EH (cell line): Measurements from ENCODE around the gene TRIB2.
A peak's percentile ranks its signal among the peaks of the same experiment; 100 is the strongest.
"Not testable (repeated sequence)": the region's sequence is repeated elsewhere in the genome, so short reads cannot be mapped to it uniquely, and the experiment has no call there.

Source experiments
- DNase-seq: peaks from one replicate; pipeline ENCODE4 v3.0.0-alpha.2; 2015; ENCODE audit warnings: low read depth

TRIB2 gene

DNA sequence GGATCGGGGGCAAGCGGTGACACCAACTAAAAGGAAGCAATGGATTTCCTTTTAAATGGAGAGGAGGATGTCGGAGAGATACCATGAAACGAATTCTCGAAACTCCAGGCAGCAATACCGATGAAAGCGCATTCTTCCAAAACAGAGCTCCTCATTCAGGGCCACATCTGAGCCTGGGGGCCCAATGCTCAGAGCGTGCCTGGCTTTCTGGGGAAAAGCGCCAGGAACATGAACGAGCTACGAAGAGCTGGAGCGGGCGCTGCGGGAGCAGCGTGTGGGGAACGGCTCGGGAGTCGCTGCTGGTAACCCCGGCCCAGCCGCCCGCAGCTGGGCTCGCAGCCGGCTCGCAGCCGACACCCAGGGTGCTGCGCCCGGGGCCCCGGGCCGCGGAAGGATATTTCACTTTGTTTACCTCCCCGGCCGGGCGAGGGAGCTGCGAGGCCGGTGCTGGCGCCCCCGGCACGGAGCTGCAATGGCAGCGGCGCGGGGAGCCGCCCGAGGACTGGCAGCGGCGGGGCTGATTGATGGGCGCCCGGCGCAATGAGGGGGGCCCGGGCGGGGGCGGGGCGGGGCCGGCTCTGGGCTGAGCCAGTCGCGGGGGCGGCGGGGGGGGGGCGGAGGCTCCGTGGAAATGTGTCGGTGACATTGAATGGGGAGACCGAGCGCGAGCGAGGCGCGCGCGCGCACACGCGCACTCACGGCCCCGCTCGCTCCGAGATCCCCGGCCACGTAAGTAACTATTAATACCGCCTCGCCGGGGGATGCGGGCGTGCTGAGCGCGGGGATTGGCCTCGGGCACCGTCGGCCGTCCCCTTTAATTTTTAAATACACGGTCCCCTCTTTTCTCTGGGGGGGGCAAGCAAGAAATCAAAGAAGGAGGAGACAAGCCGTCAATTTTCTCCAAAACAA lies at the start of gene TRIB2:
TRIB2 (plus strand) TSS at position 655 of the 909 bp plus-strand sequence. CDS start 1,372 bp downstream, outside the sequence.
- peak; percentile 91 for DNase-seq

DNA sequence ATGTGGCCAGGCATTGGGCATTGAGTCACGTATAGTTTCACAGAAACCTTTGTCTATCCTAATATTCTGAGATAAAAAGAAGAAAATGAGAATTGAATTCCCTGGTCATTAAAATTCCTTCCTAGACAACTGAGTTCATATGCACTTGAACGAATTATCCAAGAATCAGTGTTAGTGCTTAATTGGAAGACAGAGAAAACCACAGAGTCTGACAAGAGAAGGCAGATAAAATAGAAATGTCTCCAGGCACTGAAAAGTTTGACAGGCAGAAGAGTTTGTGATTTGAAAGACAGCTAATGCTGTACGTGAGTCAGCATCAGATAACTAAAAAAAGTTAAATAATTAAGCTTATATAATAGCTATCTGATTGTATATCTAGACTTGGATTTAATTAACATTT lies 47.7 kb upstream of the TRIB2 start:
- DNase-seq: peak; percentile 9

DNA sequence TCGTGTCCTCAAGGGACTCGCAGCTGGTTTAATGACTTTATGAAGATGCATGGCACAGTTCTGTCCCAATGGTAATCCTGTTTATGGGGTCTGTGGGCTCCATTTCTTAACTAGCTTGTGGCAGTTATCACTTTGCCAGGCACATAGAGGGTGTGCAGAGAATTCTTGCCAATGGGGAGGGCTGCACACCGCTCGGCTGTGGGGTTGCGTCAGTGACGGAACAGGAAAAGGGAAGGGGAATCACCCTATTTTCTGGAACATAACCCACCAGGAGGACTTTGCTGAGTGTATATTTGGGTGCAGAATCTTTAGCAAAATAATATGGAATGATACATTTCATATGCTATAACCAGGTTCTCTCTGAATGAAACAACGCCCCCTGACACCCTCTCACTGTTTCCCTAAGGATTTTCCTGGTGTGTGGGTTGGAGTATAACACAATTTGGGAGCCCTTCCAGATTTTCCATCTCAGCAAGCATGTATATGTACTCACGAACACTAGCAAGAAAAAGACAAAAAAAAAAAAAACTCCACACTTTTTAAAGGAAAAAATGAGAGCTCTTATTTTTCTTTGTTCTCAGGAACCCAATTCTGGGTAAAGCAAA lies 43.9 kb upstream of the TRIB2 start:
- no peak for DNase-seq

DNA sequence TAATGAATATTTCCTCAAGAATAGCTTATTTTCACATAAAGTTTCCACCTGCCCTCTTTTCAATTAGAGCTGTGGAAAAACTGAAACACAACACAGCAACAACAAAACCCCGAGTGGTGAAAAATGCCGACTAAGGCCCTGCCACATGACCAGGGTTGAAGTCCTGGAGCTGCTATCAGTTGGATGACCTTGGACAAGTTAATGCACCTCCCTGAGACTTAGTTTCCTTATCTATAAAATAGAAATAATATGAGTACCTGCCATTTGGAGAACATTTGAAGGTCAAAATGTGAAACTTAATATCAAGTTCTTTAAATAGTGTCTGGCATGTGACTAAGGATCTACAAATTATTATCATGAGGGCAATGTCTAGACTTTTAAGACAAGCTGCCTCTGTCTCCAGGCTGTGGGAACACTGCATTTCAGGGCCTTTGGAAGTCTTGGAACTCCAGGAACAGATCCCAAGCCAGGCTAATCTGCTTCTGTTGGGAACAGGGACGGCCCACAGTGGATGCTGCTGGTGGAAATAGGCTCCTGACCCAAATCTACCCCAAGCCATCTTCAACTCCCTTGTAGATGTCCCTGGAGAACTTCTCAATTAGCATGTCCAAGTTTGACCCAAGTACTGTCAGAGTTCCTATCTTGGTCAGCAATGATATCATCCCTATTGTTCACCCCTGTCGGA lies 42.0 kb upstream of the TRIB2 start:
- no peak for DNase-seq

DNA sequence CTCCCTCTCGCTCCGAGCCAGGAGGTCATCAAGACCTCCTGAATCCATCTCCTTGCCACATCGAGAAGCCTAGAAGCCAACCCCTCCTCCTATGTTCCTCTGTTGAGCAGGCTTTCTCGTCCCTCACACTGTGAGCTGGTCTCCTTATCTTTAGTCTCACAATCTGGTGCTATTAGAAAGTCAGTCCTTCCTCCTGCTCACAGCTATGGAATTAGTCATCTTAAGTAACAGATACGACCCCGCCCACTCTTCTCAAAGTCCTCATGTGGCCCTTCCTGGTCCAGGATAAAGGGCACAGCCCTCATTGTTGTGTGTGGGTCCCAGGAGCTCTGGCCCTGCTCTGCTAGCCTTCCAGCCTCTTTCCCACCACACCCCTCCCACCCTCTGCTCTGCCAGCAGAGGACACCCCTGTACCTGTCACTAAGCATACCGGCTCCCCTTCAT lies 41.4 kb upstream of the TRIB2 start:
- peak; percentile 40 for DNase-seq

DNA sequence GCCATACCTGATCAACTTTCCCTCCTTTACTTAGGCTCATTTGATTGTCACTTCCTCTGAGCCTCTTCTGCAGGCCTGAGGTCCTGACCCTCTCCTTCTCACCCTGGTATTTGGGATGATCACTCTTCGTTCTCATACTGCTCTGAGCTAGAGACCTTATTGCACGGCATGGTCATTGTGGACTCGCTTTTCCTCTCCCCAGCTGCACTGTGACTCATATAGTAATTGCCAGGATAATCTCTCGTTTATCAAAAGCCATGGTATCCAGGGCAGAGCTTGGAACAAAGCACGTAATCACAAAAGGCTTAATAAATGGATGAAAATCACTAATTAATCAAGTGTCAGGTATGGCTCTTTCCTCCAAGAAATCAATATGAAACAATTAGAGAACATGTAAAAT lies 40.9 kb upstream of the TRIB2 start:
- DNase-seq: no peak

DNA sequence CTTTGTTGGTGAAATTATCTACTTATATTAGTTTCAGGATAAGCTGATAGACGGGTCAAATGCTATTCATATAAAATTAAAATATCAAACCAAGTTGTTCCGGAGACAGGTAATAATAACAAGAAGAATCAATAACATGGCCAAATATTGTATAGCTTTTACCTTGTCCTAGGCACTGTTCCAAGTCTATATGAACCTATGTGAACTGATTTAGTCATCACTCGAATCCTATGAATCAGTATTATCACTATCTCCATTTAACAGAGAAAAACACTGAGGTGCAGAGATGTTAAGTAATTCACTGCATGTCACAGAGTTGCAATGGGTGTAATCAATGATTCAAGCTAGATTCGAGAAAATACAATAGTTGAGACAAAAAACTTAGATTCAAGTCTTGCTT lies 40.0 kb upstream of the TRIB2 start:
- no peak for DNase-seq

DNA sequence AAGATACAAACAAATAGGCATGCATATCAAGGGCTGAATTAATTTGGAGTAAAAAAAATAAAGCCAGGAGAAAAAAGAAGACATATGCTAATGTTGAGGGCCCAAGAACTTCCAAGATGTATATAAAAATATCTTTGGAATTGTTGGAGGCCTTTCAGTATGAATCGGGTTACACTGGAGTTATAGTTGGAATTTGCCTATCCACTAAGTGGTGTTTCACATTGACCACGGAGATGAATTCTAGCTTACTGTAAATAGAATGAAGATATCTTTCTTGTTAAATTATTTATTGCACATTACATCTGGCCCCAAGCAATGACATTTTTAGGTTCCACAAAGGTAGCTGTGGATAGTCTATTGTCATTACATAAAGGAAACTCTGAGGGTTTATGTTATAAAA lies 38.5 kb upstream of the TRIB2 start:
- DNase-seq: peak; percentile 28

DNA sequence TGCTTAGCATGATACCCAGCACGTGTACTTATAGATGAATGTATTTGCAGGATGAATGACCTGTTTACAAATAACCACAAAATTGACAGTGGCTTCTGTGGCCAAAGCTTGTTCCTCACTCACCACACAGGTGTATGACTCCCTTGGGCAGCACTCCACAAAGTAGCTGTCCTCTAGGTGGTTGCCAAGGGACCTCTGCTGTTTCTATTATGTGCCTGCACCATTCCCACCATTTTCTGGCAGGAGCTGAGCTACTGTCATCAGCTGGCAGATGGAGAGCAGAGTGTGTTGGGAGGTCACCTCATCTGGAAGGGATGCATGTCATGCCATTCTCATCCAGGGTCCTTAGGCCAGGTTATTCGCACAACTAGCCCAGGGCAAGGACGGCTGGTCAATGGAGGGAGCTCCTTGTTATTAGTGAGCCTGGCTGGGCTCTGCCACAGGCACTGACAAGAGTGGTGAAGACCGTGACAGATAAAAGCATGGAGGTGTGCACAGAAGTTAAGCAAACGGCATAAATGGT lies 37.1 kb upstream of the TRIB2 start:
- no peak for DNase-seq

DNA sequence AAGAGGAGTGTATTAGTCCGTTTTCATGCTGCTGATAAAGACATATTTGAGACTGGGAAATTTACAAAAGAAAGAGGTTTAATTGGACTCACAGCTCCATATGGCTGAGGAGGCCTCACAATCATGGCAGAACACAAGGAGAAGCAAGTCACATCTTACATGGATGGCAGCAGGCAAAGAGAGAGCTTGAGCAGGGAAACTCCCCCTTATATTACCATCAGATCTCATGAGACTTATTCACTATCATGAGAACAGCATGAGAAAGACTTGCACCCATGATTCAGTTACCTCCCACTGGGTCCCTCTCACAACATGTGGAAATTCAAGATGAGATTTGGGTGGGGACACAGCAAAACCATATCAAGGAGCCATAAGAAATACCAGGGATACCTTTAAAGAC lies 36.6 kb upstream of the TRIB2 start:
- DNase-seq: not testable (repeated sequence)

DNA sequence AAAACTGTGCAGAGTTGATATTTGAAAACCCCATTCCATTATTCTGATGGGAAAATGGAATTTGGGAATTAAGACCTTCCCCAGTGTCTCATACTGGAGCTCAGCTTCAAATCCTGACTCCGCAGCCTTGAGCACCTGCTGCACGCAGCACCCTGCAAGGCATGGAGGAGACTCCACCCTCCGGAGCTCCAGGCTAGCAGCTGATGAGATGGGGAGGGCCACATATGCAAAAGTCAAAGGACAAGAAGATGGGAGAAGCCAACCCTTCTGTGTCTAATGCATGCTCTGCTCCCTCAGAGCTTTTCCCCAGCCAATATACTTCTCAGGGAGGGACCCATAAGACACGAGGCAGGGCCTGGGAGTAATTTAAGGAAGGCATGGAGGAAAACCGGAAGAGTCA lies 34.7 kb upstream of the TRIB2 start:
- DNase-seq: no peak

DNA sequence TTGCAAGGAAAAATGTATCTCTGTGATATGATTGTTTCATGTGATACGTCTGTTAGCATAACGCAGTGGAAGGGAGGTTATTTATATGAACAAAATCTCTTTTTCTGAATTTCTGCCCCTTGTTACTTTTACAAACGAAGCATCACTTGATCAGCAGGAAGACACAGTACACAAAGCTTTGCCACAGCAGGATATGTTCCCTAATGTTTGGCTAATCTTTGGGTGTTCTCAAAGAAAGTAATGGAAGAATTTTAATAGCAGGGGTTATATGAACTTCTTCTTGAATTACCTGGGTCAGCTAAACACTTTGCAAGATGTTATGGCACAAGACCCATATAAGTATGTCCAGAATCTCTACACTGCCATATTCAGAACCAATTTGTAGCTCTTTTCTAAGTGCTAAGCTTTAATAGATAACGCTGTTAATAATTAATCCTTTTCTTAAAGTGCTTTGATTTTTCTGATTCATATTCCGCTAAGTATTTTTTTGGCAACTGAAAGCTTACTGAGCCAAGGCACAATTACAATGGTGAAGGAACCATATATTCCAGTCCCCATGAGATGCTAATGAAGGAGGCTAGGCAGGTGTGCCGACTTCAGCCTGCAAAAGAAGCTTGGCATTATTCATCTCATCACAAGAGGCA lies 33.2 kb upstream of the TRIB2 start:
- no peak for DNase-seq

DNA sequence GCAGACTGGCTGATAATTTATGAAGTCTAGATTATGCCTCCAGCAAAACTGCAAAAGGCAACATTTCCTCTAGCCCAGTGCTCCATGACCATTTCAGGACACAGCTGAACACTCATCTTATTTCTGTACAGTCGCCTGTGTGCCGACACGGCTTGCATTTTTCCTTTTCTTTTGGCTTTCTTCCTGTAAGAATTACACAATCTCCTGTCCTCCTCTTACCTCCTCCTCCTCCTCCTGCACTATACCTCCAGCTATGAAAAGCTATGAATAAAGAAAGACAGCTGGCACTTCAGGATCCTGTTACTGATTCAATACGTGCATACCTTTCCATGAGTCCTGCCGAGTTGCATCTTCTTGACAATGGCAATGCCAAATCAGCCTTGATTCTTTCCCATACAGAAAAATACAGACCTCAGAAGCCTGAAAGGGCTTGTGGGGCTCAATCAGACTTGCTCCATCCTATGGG lies 32.2 kb upstream of the TRIB2 start:
- DNase-seq: peak; percentile 79

DNA sequence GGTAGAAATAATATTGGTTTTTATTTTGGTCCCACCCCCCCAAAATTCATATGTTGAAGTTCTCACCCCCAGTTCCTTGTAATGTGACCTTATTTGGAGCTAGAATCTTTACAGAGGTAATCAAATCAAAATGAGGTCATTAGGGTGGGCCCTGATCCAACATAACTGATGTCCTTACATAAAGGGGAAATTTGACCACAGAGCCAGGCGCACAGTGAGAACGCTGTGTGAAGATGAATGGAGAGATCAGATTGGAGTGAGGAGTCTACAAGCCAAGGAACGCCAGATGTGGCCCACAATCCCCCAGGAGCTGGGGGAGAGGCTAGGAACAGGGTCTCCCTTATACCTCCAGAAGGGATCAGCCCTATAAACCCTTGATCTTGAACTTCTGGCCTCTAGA lies 31.6 kb upstream of the TRIB2 start:
- DNase-seq: no peak

DNA sequence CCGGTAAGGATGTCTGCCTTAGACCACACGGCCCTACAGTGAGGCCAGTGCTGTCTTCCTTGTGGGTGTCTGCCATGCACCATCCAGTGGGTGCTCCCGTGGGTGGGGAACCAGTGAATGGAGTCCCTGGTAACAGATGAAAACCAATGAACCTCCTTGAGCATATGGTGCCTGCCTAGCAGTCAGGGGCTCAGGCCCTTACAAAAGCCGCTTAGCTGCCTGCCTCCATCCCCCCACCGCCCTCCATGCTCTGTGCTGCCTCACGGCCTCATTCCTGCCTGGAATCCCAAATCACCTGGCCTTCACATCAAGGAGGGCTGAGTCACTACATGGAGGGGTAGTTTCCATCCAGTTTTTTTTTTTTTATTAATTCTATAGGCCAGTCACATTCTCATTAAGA lies 30.8 kb upstream of the TRIB2 start:
- DNase-seq: no peak

DNA sequence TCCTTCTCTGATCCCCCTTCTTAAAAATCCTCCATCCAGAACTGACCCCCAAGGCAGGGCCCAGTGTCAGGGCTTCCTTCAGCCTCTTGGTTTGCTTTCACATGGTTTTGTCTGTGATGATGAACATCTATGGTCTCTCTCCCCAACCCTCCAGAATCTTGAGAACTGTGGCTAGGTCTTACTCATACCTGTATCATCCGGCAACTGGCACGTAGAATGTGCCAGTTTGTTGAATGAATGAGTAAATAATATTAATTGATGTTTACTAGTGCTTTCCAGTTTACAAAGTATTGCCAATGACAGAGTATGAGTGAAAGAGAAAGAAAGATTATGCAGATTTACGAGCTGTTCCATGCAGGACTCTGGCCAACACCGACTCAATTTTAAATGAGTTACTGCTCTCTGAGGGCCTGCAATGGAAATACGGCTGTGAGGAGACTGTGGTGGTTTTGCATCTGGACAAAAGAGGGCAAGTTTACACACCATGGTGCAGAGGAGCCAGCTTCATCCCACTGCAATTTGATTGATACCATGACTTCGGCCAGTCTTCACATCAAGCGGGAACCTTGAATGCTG lies 29.9 kb upstream of the TRIB2 start:
- DNase-seq: peak; percentile 12

DNA sequence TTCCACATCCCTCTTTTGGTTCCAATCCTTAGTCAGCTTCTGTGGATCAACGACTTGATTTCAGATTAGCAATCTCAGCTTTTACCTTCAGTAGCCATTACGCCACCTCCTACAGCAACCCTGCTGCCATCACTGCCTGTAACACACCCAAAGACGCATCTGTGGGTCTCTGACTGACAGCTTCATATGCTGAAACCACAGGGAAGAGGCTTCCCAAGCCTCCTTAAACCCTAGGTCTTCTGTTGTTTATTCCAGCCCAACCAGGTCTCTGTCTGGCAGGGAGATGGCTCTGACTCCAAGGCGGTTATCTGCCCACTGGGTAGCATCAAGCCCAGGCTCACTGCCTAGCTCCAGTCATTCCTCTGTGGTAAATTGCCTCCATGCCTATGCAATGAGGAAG lies 28.6 kb upstream of the TRIB2 start:
- no peak for DNase-seq

DNA sequence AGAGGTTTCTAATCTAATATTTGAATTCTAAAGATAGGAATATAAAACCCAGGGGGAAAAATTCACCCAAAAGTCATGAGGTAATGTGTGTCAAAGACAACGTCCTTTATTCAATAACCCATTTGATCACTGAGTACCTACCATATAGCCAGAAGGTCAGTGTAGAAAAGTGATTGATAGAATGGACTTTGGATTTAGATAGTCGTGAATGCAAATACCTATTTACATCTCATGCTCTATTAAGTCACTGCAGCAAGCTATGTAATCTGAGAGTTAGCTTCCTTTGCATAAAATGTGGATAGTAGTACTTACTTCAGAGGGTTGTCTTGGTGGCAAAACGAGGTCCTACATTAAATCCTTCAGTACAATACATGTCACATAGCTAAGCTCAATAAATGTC lies 27.8 kb upstream of the TRIB2 start:
- DNase-seq: no peak

DNA sequence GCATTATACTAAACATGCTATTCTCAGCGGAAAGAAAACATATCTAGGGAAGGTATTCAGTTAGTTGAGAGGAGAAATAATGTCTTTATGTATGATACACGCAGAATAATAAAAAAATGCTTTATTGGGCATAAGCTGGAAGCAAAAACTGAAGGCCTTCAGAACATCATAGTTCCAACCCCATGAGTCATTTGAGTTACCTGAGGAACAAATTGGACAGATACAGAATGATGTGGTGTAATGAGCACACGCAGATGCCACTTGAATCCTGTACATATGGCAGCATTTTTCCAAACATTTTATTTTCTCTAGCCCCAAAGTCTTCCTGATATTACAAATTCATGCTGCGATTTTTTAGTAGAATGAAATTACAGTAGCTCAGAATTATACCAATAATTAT lies 23.2 kb upstream of the TRIB2 start:
- no peak for DNase-seq

DNA sequence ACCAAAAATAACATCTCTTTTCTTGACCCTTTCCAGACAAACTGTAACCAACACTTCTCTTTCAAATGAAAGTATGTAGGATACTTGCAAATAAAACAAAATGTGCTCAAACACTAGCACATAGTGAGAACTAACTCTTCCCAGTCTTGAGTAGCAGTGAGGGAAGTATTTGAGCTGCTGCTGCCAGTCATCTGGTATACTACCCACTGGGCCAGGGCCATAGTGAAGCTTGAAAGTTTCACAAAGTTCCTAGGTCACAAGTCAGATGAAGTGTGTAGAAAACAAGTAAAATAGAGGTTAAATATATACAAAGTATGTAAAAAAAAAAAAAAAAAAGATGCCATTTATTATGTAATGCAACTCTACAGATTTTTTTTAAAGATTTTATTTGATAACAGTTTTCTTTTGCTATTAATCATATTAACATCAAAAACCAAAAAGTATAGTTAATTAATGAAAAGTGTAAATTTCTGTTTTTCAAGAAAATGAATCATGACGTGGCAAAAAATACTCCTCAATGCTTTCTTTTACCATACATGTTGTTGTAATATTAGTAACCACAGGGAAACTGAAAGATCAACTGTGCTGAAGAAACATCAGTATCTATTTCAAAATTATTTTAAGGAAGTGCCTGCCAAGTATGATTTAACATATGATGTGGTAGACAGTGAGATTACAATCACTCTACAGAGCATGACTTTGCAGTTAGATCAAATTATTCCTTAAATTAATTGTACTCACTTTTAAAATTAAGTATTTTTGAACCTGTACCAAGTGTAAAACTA lies 21.6 kb upstream of the TRIB2 start:
- no peak for DNase-seq

DNA sequence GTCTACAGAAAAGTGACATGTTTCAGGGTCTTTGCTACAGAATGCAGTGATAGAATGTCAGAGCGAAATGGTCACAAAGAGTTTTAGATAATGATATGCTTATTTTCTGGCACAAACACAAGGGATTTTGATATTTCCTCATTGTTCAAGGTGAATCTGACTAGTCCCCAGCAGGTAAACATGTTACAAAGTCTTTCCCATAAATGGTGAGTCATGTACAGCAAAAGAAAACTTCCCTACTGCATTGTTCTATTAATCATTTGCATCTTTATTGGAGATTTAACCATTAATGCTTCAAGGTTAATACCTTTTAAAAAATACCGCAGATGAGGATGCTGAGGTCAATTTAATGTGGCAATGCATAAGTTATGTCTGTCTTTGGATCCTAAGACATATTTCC lies 19.1 kb upstream of the TRIB2 start:
- DNase-seq: no peak
